Keratinocyte (primary cell): ENCODE measurements around the gene SLC9A8.

Source experiments
- CTCF ChIP-seq, 3 experiments: IDR thresholded peaks in 1 of 3; conservative IDR thresholded peaks in 1 of 3; optimal IDR thresholded peaks in 1 of 3; 2 replicates in 2 of 3; 3 replicates in 1 of 3; pipeline versions ENCODE3 to v1.5.1; 2011; ENCODE audit warnings: low read length in 3 of 3, mild to moderate bottlenecking in 3 of 3, moderate library complexity in 2 of 3, control low read depth in 1 of 3, inconsistent platforms in 1 of 3; ENCODE audit not compliant: insufficient read depth in 2 of 3; ENCODE audit errors: extremely low read depth in 1 of 3
- EZH2 ChIP-seq: IDR thresholded peaks from one replicate; pipeline ENCODE4 v1.6.1; 2012; ENCODE audit warnings: inconsistent platforms, mild to moderate bottlenecking, low read length, moderate library complexity

GRCh38 chr20:49804364-49804763, 8.3 kb upstream of the SLC9A8 start:
- TF ChIP-seq CTCF (optimal IDR thresholded peaks at IDR 0.05 in 1 of 3, IDR thresholded peaks at IDR 0.05 in 1 of 3, conservative IDR thresholded peaks at IDR 0.05 in 1 of 3; ENCODE audit: extremely low read depth in 1 of 3, insufficient read depth in 2 of 3, low read length in 3 of 3) (no peak), EZH2 (no peak)
